Peyer's patch (tissue), 4 donors: ENCODE measurements around the gene FAM118B. TPM values are rescaled to one million over a fixed set of nuclear protein-coding genes. Genes with fewer than 3 reads are reported as not detected.

Experiments used
- DNase-seq, 3 donors: peaks; one replicate each; pipeline ENCODE4 v3.0.0-alpha.2; 2017 to 2019
- H3K27ac ChIP-seq, 4 donors: fragments of 200-600 bp; sonication (generic); one replicate each; pipeline ENCODE4 v1.5.1; 2016 to 2019
- H3K27me3 ChIP-seq, 2 donors: fragments of 200-600 bp; sonication (generic); one replicate each; pipeline ENCODE4 v1.5.1; 2019
- H3K36me3 ChIP-seq, 3 donors: fragments of 200-600 bp; sonication (generic); one replicate each; pipeline ENCODE4 v1.5.1; 2016 to 2019
- H3K4me1 ChIP-seq, 4 donors: fragments of 200-600 bp; sonication (generic); one replicate each; pipeline ENCODE4 v1.5.1; 2016 to 2019
- H3K4me3 ChIP-seq, 4 donors: fragments of 200-600 bp; sonication (generic); 1 replicate in 3 of 4; 2 replicates in 1 of 4; pipeline ENCODE4 v1.5.1; 2016 to 2019; ENCODE audit warnings: mild to moderate bottlenecking in 1 of 4
- H3K9me3 ChIP-seq, 4 donors: fragments of 200-600 bp; sonication (generic); one replicate each; pipeline ENCODE4 v1.5.1; 2016 to 2019; ENCODE audit warnings: mild to moderate bottlenecking in 1 of 4
- POLR2A ChIP-seq, 2 donors: fragments of 450-650 bp; IDR thresholded peaks; one replicate each; pipeline ENCODE4 v1.5.1; 2017; ENCODE audit warnings: antibody characterized with exemption in 2 of 2, mild to moderate bottlenecking in 2 of 2, moderate library complexity in 2 of 2
- total RNA-seq, 4 donors: library from RNA; depleted of rRNA; stranded (reverse); fragments of >200 nt; gene quantifications; one replicate each; pipeline ENCODE4 v1.1.0, GENCODE V29; 2016
- TF ChIP-seq, protein P1 (sequence below), 6 experiments: fragments of 450-650 bp in 4 of 6; fragments of 200-600 bp in 2 of 6; sonication (generic) in 1 of 6; IDR thresholded peaks; one replicate each; pipeline ENCODE4 v1.5.1; 2017 to 2019; ENCODE audit warnings: antibody characterized with exemption in 6 of 6, mild to moderate bottlenecking in 3 of 6, moderate library complexity in 1 of 6

The FAM118B gene
- total RNA-seq, 4 donors from 2014 or later, result 22.9 to 36.9 (median 29.5) TPM

DNA sequence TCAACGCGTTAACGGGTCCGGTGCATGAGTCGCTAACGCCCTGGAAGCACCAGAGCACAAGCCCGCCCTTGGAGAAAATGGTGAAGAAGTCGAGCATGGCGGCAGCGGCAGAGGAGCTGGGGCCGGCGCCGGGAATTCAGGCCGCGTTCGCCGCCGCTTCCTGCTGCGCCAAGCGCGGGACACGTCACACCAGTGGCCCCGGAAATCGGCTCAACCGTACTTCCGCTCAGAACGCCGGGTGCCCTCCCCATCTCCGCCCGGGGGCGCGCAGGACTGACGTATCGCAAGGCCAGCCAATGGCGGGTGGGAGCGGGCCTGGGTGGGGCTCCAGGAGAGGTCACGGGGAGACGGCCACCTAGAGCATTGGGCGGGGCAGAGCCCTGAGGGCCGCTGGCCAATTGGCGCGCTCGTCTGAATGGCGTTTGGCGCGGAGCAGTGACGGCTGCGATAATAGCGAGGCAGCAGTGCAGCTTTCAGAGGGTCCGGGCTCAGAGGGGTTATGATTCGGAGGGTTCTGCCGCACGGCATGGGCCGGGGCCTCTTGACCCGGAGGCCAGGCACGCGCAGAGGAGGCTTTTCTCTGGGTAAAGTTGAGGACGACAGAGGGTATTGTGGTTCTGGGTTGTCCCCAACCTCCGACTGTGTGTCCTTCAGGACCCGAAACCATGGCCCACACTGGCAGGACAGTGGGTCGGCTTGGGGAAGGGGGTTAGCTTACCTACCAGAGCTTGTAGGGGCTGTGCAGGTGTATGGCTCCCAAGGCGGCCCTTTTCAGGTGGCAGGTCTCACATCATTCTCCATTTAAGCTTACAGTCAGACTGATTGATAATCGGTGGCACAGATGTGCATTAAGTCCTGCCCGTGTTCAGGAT, 57.4 kb downstream of the FAM118B start, which contains the start of the genes FOXRED1 and SRPRA:
TSS of gene FOXRED1 (plus strand) at position 447 of the 872 bp plus-strand sequence. CDS start at position 500, 53 bp downstream.
TSS of gene SRPRA (minus strand) at position 188 of the 872 bp plus-strand sequence. CDS start at position 97, 91 bp downstream.
- peak within 1 kb of the TSS; percentile 82 to 93 (median 88) for H3K27ac ChIP-seq
- peaks cover 0 to 38% (median 0%) of the 10 kb centered on the region in 3 donors for H3K36me3 ChIP-seq
- TF ChIP-seq POLR2A (IDR thresholded peaks at IDR 0.05), result peak; percentile 80 to 87
- TF ChIP-seq, protein P1, sequence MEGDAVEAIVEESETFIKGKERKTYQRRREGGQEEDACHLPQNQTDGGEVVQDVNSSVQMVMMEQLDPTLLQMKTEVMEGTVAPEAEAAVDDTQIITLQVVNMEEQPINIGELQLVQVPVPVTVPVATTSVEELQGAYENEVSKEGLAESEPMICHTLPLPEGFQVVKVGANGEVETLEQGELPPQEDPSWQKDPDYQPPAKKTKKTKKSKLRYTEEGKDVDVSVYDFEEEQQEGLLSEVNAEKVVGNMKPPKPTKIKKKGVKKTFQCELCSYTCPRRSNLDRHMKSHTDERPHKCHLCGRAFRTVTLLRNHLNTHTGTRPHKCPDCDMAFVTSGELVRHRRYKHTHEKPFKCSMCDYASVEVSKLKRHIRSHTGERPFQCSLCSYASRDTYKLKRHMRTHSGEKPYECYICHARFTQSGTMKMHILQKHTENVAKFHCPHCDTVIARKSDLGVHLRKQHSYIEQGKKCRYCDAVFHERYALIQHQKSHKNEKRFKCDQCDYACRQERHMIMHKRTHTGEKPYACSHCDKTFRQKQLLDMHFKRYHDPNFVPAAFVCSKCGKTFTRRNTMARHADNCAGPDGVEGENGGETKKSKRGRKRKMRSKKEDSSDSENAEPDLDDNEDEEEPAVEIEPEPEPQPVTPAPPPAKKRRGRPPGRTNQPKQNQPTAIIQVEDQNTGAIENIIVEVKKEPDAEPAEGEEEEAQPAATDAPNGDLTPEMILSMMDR (IDR thresholded peaks at IDR 0.05), result peak in 1 of 6 experiments; percentile 12
- H3K27me3 ChIP-seq, result no peaks in the 10 kb centered on the region
- peaks cover 0 to 18% (median 2%) of the 10 kb centered on the region in 4 donors for H3K4me1 ChIP-seq
- peak within 1 kb of the TSS; percentile 65 to 88 (median 80) for H3K4me3 ChIP-seq
- peak; percentile 99 to 100 (median 100) for DNase-seq
- H3K9me3 ChIP-seq, result no peaks in the 10 kb centered on the region

DNA sequence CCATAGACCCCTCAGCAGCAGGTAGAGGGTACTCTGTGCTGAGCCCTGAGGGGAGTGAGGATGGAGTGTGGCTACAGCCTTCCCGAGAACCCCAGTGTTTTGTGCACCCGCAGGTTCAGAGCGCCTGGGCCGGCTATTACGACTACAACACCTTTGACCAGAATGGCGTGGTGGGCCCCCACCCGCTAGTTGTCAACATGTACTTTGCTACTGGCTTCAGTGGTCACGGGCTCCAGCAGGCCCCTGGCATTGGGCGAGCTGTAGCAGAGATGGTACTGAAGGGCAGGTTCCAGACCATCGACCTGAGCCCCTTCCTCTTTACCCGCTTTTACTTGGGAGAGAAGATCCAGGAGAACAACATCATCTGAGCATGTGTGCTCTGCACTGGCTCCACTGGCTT, 65.7 kb downstream of the FAM118B start:
- Histone ChIP-seq H3K9me3 (no peaks in the 10 kb centered on the region), H3K27ac (no peak overlapping the region), H3K27me3 (no peaks in the 10 kb centered on the region), H3K4me1 (peaks cover 0 to 6% (median 2%) of the 10 kb centered on the region in 4 donors), H3K36me3 (peaks cover 0 to 30% (median 0%) of the 10 kb centered on the region in 3 donors), H3K4me3 (no peak overlapping the region)
- DNase-seq, result no peak
- TF ChIP-seq, protein P1 (IDR thresholded peaks at IDR 0.05), result no peak
- no peak for TF ChIP-seq POLR2A (IDR thresholded peaks at IDR 0.05)

DNA sequence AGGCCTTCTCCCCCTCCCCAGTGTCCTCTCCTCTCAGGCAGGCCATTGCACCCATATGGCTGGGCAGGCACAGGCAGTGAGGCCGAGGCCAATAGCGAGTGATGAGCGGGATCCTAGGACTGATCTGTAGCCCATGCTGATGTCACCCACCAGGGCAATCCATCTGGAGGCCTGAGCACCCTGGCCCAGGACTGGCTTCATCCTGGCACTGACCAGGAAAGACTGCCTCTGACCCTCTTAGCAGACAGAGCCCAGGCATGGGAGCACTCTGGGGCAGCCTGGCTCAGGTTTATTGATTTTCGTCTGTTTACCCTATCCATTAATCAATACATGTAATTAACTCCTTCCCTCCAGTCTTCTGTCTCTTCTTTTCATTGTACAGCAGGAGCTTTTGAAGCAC, 66.2 kb downstream of the FAM118B start:
- Histone ChIP-seq H3K27ac (no peak overlapping the region), H3K9me3 (no peaks in the 10 kb centered on the region), H3K4me3 (no peak overlapping the region), H3K4me1 (peaks cover 0 to 6% (median 2%) of the 10 kb centered on the region in 4 donors), H3K36me3 (peaks cover 0 to 30% (median 0%) of the 10 kb centered on the region in 3 donors), H3K27me3 (no peaks in the 10 kb centered on the region)
- DNase-seq, result no peak
- TF ChIP-seq, protein P1 (IDR thresholded peaks at IDR 0.05), result no peak
- no peak for TF ChIP-seq POLR2A (IDR thresholded peaks at IDR 0.05)

DNA sequence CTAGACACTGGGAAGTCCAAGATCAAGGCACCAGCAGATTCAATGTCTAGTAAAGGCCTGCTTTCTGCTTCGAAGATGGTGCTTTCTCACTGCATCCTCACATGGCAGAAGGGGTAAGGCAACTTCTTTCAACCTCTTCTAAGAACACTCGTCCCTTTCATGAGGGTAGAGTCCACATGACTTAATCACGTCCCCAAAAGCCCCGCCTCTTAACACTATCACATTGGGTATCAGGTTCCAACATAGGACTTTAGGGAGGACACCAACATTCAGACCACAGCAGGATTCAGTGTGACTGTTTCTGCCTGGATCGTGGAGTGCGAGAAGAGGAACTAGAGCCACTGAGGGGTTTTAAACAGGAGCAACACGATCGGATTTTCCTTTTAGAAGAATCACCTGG, 67.6 kb downstream of the FAM118B start:
- Histone ChIP-seq H3K27me3 (no peaks in the 10 kb centered on the region), H3K9me3 (no peaks in the 10 kb centered on the region), H3K27ac (no peak overlapping the region), H3K36me3 (peaks cover 0 to 24% (median 0%) of the 10 kb centered on the region in 3 donors), H3K4me3 (no peak overlapping the region), H3K4me1 (peaks cover 0 to 14% (median 2%) of the 10 kb centered on the region in 4 donors)
- TF ChIP-seq POLR2A (IDR thresholded peaks at IDR 0.05), result no peak
- TF ChIP-seq, protein P1 (IDR thresholded peaks at IDR 0.05), result no peak
- DNase-seq, result no peak

DNA sequence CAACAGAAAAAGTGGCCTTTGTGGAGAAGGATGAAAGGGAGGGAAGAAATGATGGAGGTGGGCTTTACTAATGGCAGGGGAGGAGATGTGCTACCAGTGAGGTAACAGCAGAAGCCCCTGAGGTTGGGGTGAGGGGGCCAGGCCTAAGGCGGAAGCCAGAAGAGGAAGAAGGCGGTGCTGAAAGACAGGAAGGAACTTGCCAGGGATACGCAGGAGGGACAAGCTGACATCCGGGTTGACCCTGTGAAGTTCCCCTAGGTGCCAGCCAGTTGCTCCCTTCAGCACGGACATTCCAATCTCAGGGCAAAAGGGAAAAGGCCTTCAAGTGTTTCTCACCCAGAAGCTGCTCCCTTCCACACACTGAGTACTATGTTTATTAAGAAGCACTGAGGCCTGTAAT, 69.0 kb downstream of the FAM118B start:
- TF ChIP-seq, protein P1 (IDR thresholded peaks at IDR 0.05), result no peak
- no peak for TF ChIP-seq POLR2A (IDR thresholded peaks at IDR 0.05)
- Histone ChIP-seq H3K36me3 (peaks cover 0 to 19% (median 0%) of the 10 kb centered on the region in 3 donors), H3K4me1 (peaks cover 0 to 22% (median 6%) of the 10 kb centered on the region in 4 donors), H3K9me3 (no peaks in the 10 kb centered on the region), H3K4me3 (no peak overlapping the region), H3K27ac (no peak overlapping the region), H3K27me3 (no peaks in the 10 kb centered on the region)
- peak in 1 of 3 donors; percentile 46 for DNase-seq
